ENCODE results near the gene NRDC.

Gene NRDC, protein sequence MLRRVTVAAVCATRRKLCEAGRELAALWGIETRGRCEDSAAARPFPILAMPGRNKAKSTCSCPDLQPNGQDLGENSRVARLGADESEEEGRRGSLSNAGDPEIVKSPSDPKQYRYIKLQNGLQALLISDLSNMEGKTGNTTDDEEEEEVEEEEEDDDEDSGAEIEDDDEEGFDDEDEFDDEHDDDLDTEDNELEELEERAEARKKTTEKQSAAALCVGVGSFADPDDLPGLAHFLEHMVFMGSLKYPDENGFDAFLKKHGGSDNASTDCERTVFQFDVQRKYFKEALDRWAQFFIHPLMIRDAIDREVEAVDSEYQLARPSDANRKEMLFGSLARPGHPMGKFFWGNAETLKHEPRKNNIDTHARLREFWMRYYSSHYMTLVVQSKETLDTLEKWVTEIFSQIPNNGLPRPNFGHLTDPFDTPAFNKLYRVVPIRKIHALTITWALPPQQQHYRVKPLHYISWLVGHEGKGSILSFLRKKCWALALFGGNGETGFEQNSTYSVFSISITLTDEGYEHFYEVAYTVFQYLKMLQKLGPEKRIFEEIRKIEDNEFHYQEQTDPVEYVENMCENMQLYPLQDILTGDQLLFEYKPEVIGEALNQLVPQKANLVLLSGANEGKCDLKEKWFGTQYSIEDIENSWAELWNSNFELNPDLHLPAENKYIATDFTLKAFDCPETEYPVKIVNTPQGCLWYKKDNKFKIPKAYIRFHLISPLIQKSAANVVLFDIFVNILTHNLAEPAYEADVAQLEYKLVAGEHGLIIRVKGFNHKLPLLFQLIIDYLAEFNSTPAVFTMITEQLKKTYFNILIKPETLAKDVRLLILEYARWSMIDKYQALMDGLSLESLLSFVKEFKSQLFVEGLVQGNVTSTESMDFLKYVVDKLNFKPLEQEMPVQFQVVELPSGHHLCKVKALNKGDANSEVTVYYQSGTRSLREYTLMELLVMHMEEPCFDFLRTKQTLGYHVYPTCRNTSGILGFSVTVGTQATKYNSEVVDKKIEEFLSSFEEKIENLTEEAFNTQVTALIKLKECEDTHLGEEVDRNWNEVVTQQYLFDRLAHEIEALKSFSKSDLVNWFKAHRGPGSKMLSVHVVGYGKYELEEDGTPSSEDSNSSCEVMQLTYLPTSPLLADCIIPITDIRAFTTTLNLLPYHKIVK

DNA sequence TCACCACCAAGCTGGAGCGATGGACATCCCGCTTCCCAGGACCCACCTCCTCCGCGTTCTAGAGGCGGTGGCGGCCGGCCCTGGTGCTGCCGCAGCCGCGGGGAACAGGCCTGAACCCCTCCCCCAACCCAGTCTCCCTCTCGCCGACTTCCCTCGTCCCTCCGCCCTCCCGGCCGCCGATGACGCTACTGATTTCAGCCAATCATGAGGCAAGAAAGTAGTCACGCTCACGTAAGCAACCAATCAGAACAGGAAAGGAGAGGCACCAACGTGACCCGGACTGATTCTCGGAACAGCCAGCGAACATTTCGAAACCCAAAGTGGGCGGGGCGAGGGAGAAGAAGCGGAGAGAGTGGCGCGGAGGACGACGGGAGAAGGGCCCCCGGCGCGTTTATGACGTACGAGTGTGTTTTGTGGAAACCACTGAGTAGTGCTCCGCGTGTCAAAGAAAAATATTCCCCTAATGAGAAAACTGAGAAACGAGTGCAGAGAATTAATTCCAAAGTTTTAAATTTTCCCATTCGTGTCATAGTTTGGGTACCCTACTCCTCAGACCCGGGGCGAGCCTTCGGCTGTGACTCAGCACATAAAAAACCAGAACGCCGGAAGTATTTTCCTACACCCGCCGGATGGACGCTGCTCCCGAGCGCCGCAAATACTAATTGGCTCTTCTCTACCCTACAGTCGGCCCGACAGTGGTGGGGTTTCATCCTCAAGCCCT, at the start of gene NRDC:
Gene NRDC (minus strand): TSS at position 112 of the 721 bp plus-strand sequence. CDS start 112 bp downstream, outside the sequence.
- in situ Hi-C loops (cut with HindIII; ENCODE audit: low sequenced_read_pairs): no loop called here

- in situ Hi-C loops (cut with HindIII; ENCODE audit: low sequenced_read_pairs): no loop called here
Observed at GRCh38 chr1:51927029-51927428, 48.5 kb upstream of the NRDC start.

- in situ Hi-C loops (cut with HindIII; ENCODE audit: low sequenced_read_pairs): no loop called here
Observed at GRCh38 chr1:51926171-51926812, 47.8 kb upstream of the NRDC start.

- in situ Hi-C loops (cut with HindIII; ENCODE audit: low sequenced_read_pairs): no loop called here
Observed at GRCh38 chr1:51924455-51924854, 45.9 kb upstream of the NRDC start.

DNA sequence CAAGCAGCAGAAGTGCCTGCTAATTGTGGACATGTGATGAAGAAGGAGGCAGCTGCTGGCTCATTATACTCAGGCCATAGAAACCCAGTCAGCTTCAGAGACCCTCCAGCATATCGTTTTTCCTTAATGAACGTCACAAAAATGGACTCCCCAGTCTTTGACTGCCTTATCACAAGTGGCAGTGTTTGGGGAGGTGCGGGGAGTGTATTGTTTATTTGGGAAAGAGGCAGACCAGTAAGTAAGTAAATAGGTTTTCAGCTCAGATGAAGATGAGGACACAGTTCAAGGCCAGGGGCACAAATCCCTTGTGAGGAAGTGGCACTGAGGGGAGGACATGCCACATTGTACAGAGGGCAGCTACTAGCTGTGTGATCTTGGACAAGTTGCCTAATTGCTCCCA, 43.5 kb upstream of the NRDC start:
- in situ Hi-C loops (cut with HindIII; ENCODE audit: low sequenced_read_pairs): no loop called here

DNA sequence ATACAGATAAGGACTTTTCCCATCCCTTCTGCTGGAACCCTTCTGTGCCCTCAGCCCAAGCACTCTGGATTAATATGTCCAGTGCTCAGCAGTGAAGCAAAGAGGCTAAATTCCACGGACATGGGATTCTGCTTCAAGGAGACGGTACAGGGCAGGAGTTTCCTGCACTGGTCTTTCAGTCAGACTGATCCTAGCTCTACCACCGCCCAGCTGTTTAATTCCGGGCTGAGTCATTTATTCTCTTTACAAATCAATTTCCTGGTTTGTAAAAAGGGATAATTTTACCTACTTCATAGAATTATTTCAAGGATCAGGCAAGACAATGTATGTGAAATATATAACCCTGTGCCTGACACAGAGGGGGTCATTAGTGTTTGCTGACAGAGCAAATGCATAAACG, 41.6 kb upstream of the NRDC start:
- in situ Hi-C loops (cut with HindIII; ENCODE audit: low sequenced_read_pairs): no loop called here

GRCh38 chr1:51919684-51920083, 41.2 kb upstream of the NRDC start:
- in situ Hi-C loops (cut with HindIII; ENCODE audit: low sequenced_read_pairs): no loop called here

- in situ Hi-C loops (cut with HindIII; ENCODE audit: low sequenced_read_pairs): no loop called here
Observed at GRCh38 chr1:51916587-51917405, 38.3 kb upstream of the NRDC start.

GRCh38 chr1:51915951-51916350, 37.4 kb upstream of the NRDC start:
- in situ Hi-C loops (cut with HindIII; ENCODE audit: low sequenced_read_pairs): no loop called here

DNA sequence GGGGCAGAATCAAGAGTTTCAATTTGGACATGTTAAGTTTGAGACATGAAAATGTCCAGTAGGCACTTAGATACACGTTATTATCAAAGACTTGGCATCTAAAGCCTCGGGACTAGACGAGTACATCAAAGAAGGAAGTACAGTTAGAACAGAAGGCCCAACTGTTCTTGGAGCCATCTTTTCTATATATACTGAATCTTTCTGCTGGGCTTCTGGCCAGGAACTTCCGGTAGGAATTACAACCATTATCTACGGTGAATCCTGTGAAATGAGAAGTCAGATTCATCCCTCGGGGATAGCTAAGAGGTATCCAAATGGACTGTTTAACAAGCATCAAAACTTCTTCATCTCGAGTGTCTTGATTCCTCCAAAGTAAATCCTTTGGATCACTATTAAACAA, 34.4 kb upstream of the NRDC start:
- in situ Hi-C loops (cut with HindIII; ENCODE audit: low sequenced_read_pairs): no loop called here

- in situ Hi-C loops (cut with HindIII; ENCODE audit: low sequenced_read_pairs): no loop called here
Observed at GRCh38 chr1:51910221-51911000, 31.9 kb upstream of the NRDC start.

- in situ Hi-C loops (cut with HindIII; ENCODE audit: low sequenced_read_pairs): no loop called here
Observed at GRCh38 chr1:51908499-51908898, 30.0 kb upstream of the NRDC start.

- in situ Hi-C loops (cut with HindIII; ENCODE audit: low sequenced_read_pairs): no loop called here
Observed at GRCh38 chr1:51907079-51907702, 28.7 kb upstream of the NRDC start.

DNA sequence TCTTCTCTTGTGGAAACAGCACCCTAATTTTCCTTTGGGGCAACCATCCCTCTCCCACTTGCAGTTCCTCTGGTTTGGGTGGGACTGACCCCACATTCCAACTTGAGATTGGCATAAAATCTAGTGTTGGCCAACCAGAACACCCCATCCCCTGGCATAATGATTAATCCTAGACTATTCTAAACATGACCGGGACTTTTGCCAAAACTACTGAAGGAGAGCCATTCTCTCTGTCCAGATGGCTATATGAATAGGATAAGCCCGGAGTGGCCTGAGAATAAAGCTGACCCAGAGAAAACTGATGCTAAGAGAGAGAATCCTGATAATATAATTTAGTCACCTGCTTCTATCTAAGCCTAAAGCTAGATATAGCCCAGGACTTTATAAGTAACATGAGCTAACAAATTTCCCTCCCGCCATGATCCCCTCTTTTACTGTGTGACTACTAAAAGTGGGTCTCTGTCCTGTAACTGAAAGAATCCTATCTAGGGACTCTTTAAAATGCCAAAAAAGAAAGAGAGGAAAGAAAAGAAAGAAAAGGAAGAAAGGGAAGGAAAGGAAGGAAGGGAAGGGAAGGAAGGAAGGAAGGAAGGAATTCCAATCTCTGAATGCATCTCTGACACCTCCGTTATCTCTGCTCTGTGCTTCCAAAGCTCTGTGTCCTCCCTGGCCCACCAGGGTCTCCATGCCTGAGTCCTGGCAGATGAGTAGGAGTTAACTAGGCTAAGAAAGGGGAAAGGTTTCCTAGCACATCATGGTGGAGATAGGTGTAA, 28.0 kb upstream of the NRDC start:
- in situ Hi-C loops (cut with HindIII; ENCODE audit: low sequenced_read_pairs): no loop called here

DNA sequence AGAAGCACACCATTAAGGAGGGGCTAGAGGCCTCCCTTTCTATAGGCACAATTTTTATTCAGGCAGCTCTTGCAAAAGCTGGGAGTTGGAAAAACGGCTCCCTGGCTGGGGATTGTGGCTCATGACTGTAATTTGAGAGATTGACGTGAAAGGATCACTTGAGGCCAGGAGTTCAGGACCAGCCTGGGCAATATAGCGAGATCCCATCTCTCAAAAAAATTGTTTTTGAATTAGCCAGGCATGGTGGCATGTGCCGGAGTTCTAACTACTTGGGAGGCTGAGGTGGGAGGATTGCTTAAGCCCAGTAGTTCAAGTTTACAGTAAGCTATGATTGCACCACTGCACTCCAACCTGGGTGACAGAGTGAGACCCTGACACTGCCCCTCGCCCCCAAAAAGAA, 23.9 kb upstream of the NRDC start:
- in situ Hi-C loops (cut with HindIII; ENCODE audit: low sequenced_read_pairs): no loop called here

- in situ Hi-C loops (cut with HindIII; ENCODE audit: low sequenced_read_pairs): no loop called here
Observed at GRCh38 chr1:51901151-51901550, 22.6 kb upstream of the NRDC start.

GRCh38 chr1:51899022-51899421, 20.5 kb upstream of the NRDC start:
- in situ Hi-C loops (cut with HindIII; ENCODE audit: low sequenced_read_pairs): no loop called here
